Measurements from ENCODE around the gene FBXL7. TPM values are rescaled to one million over a fixed set of nuclear protein-coding genes. Genes with fewer than 3 reads are reported as not detected.

Gene FBXL7
- total RNA-seq, 1 experiment from 2014 or later: not detected

- CTCF ChIA-PET: no interaction called here
- Mint-ChIP-seq H3K36me3 (ENCODE audit: insufficient read depth, unreplicated experiment) (no peaks in the 10 kb centered on the region), H3K4me3 (ENCODE audit: unreplicated experiment) (no peak overlapping the region), H3K27me3 (ENCODE audit: insufficient read depth, unreplicated experiment) (no peaks in the 10 kb centered on the region), H3K27ac (ENCODE audit: low read depth, unreplicated experiment) (no peak overlapping the region), H3K4me1 (ENCODE audit: insufficient read depth, unreplicated experiment) (no peaks in the 10 kb centered on the region), H3K9me3 (ENCODE audit: unreplicated experiment) (peaks cover 6% of the 10 kb centered on the region)
- no TSS peak for BruUV-seq (replicated peaks)
- intact Hi-C loops (cut with micrococcal nuclease): no loop called here
- POLR2A ChIA-PET: no interaction called here
- no peak for TF ChIP-seq CTCF (IDR thresholded peaks at IDR 0.05; ENCODE audit: unreplicated experiment)
- no peak for DNase-seq (ENCODE audit: unreplicated experiment)
Observed at GRCh38 chr5:15637345-15637744, 137.4 kb downstream of the FBXL7 start.

GRCh38 chr5:15637886-15638285 is 137.9 kb downstream of the FBXL7 start:
- no TSS peak for BruUV-seq (replicated peaks)
- no peak overlapping the region for H3K27ac Mint-ChIP-seq (ENCODE audit: low read depth, unreplicated experiment)
- H3K27me3 Mint-ChIP-seq (ENCODE audit: insufficient read depth, unreplicated experiment): no peaks in the 10 kb centered on the region
- H3K4me1 Mint-ChIP-seq (ENCODE audit: insufficient read depth, unreplicated experiment): no peaks in the 10 kb centered on the region
- no peaks in the 10 kb centered on the region for H3K36me3 Mint-ChIP-seq (ENCODE audit: insufficient read depth, unreplicated experiment)
- H3K4me3 Mint-ChIP-seq (ENCODE audit: unreplicated experiment): no peak overlapping the region
- intact Hi-C loops (cut with micrococcal nuclease): no loop called here
- DNase-seq (ENCODE audit: unreplicated experiment): no peak
- H3K9me3 Mint-ChIP-seq (ENCODE audit: unreplicated experiment): peaks cover 6% of the 10 kb centered on the region
- CTCF ChIA-PET: no interaction called here
- POLR2A ChIA-PET: no interaction called here
- TF ChIP-seq CTCF (IDR thresholded peaks at IDR 0.05; ENCODE audit: unreplicated experiment): no peak

GRCh38 chr5:15638296-15638695 is 138.3 kb downstream of the FBXL7 start:
- no peaks in the 10 kb centered on the region for H3K36me3 Mint-ChIP-seq (ENCODE audit: insufficient read depth, unreplicated experiment)
- TF ChIP-seq CTCF (IDR thresholded peaks at IDR 0.05; ENCODE audit: unreplicated experiment): no peak
- intact Hi-C loops (cut with micrococcal nuclease): no loop called here
- peaks cover 6% of the 10 kb centered on the region for H3K9me3 Mint-ChIP-seq (ENCODE audit: unreplicated experiment)
- H3K27ac Mint-ChIP-seq (ENCODE audit: low read depth, unreplicated experiment): no peak overlapping the region
- ChIA-PET CTCF (interaction anchor here (0.8 kb wide), 1 partner anchor 14 kb away, joined by 3 read pairs; no protein-coding TSS in a partner anchor), POLR2A (interaction anchor here (0.6 kb wide), 1 partner anchor 8 kb away, joined by 3 read pairs; no protein-coding TSS in a partner anchor)
- H3K27me3 Mint-ChIP-seq (ENCODE audit: insufficient read depth, unreplicated experiment): no peaks in the 10 kb centered on the region
- no peak for DNase-seq (ENCODE audit: unreplicated experiment)
- H3K4me1 Mint-ChIP-seq (ENCODE audit: insufficient read depth, unreplicated experiment): no peaks in the 10 kb centered on the region
- H3K4me3 Mint-ChIP-seq (ENCODE audit: unreplicated experiment): no peak overlapping the region
- BruUV-seq (replicated peaks): no TSS peak

GRCh38 chr5:15639288-15639687 is 139.3 kb downstream of the FBXL7 start:
- no peak overlapping the region for H3K27ac Mint-ChIP-seq (ENCODE audit: low read depth, unreplicated experiment)
- no TSS peak for BruUV-seq (replicated peaks)
- TF ChIP-seq CTCF (IDR thresholded peaks at IDR 0.05; ENCODE audit: unreplicated experiment): no peak
- H3K36me3 Mint-ChIP-seq (ENCODE audit: insufficient read depth, unreplicated experiment): no peaks in the 10 kb centered on the region
- H3K4me3 Mint-ChIP-seq (ENCODE audit: unreplicated experiment): no peak overlapping the region
- CTCF ChIA-PET: interaction anchor here (0.8 kb wide), 1 partner anchor 13 kb away, joined by 3 read pairs; no protein-coding TSS in a partner anchor
- H3K4me1 Mint-ChIP-seq (ENCODE audit: insufficient read depth, unreplicated experiment): no peaks in the 10 kb centered on the region
- no peaks in the 10 kb centered on the region for H3K27me3 Mint-ChIP-seq (ENCODE audit: insufficient read depth, unreplicated experiment)
- peaks cover 6% of the 10 kb centered on the region for H3K9me3 Mint-ChIP-seq (ENCODE audit: unreplicated experiment)
- DNase-seq (ENCODE audit: unreplicated experiment): no peak
- POLR2A ChIA-PET: no interaction called here
- intact Hi-C loops (cut with micrococcal nuclease): no loop called here
